Testis (tissue), 3 donors: Measurements from ENCODE around the gene NANS. TPM values are rescaled to one million over a fixed set of nuclear protein-coding genes. Genes with fewer than 3 reads are reported as not detected.

Experiments
- DNase-seq: peaks from one replicate; pipeline ENCODE4 v3.0.0-alpha.2; 2019
- H3K27ac ChIP-seq, 2 donors: fragments of 200-600 bp; sonication (generic); one replicate each; pipeline ENCODE4 v1.5.1; 2019
- H3K27me3 ChIP-seq: fragments of 200-600 bp; sonication (generic); one replicate; pipeline ENCODE4 v1.5.1; 2019
- H3K36me3 ChIP-seq: fragments of 200-600 bp; sonication (generic); one replicate; pipeline ENCODE4 v1.5.1; 2017; ENCODE audit warnings: low read depth; ENCODE audit errors: missing control alignments
- H3K4me1 ChIP-seq: fragments of 200-600 bp; sonication (generic); one replicate; pipeline ENCODE4 v1.5.1; 2019
- H3K4me3 ChIP-seq, 2 donors: fragments of 200-600 bp; sonication (generic); one replicate each; pipeline ENCODE4 v1.5.1; 2017 to 2019
- H3K9me3 ChIP-seq: fragments of 200-600 bp; sonication (generic); one replicate; pipeline ENCODE4 v1.5.1; 2017
- CTCF ChIP-seq, 3 experiments: fragments of 450-650 bp in 2 of 3; fragments of 200-600 bp in 1 of 3; sonication (generic) in 1 of 3; IDR thresholded peaks; one replicate each; pipeline ENCODE4 v1.5.1; 2016 to 2019; ENCODE audit warnings: antibody characterized with exemption in 3 of 3, mild to moderate bottlenecking in 2 of 3, moderate library complexity in 1 of 3
- POLR2A ChIP-seq: fragments of 450-650 bp; IDR thresholded peaks from one replicate; pipeline ENCODE4 v1.6.1; 2017; ENCODE audit warnings: antibody characterized with exemption, mild to moderate bottlenecking, moderate library complexity
- WGBS, 2 donors: methylation state at CpG; one replicate each; pipeline ENCODE4 v1.1.5; 2018; 5-methylcytosine and 5-hydroxymethylcytosine counted together
- intact Hi-C: fragments of 100-400 bp; cut with DNase I; formaldehyde crosslinking; loops from one replicate; pipeline ENCODE4 v1.15.1; 2023; ENCODE audit warnings: low total_unique reads
- polyA plus RNA-seq: library from polyadenylated mRNA; stranded (reverse); fragments of 350-450 nt; fragmentation: Illumina TruSeq; extraction: RNeasy Lipid Tissue Mini Kit (QIAGEN cat#74804); gene quantifications from one replicate; pipeline ENCODE4 v1.2.3, GENCODE V29; 2014; ENCODE audit warnings: low read depth, low replicate concordance; ENCODE audit not compliant: insufficient read depth
- total RNA-seq, 2 donors: library from RNA; depleted of rRNA; stranded (reverse); fragments of >200 nt; gene quantifications; one replicate each; pipeline ENCODE4 v1.2.3, GENCODE V29; 2016

The NANS gene
- total and polyA plus RNA-seq, 3 donors from 2014 or later, result 34.7 to 82.5 (median 66.5) TPM

- no peaks in the 10 kb centered on the region for H3K36me3 ChIP-seq
- no peak for TF ChIP-seq POLR2A
- no peak for TF ChIP-seq CTCF (IDR thresholded peaks at IDR 0.05)
- no peaks in the 10 kb centered on the region for H3K27me3 ChIP-seq
- no peak for DNase-seq
- 90 to 95% methylated on average over 6 of the region's 6 CpGs for WGBS, 2 donors
- H3K4me1 ChIP-seq, result peaks cover 6% of the 10 kb centered on the region
- no peak overlapping the region for H3K4me3 ChIP-seq
- H3K27ac ChIP-seq, result no peak overlapping the region
- H3K9me3 ChIP-seq, result no peaks in the 10 kb centered on the region
- intact Hi-C loops, result no loop called here
Measured at GRCh38 chr9:98040212-98040611, 16.3 kb upstream of the NANS start.

- no peak overlapping the region for H3K27ac ChIP-seq
- TF ChIP-seq CTCF (IDR thresholded peaks at IDR 0.05) (no peak), POLR2A (no peak)
- intact Hi-C loops, result no loop called here
- no peak for DNase-seq
- no peaks in the 10 kb centered on the region for H3K9me3 ChIP-seq
- WGBS, 2 donors, result 88 to 89% methylated on average over 5 of the region's 5 CpGs
- no peaks in the 10 kb centered on the region for H3K27me3 ChIP-seq
- H3K4me3 ChIP-seq, result no peak overlapping the region
- no peaks in the 10 kb centered on the region for H3K36me3 ChIP-seq
- H3K4me1 ChIP-seq, result no peaks in the 10 kb centered on the region
Measured at GRCh38 chr9:98043915-98044314, 12.6 kb upstream of the NANS start.

GRCh38 chr9:98045234-98046179, 11.0 kb upstream of the NANS start:
- H3K9me3 ChIP-seq, result no peaks in the 10 kb centered on the region
- intact Hi-C loops, result no loop called here
- H3K27me3 ChIP-seq, result no peaks in the 10 kb centered on the region
- WGBS, 2 donors, result 59 to 61% methylated on average over 6 of the region's 6 CpGs
- TF ChIP-seq POLR2A, result no peak
- no peak for TF ChIP-seq CTCF (IDR thresholded peaks at IDR 0.05)
- H3K4me3 ChIP-seq, result no peak overlapping the region
- H3K36me3 ChIP-seq, result no peaks in the 10 kb centered on the region
- no peak for DNase-seq
- H3K4me1 ChIP-seq, result no peaks in the 10 kb centered on the region
- no peak overlapping the region for H3K27ac ChIP-seq

GRCh38 chr9:98046180-98046543, 10.4 kb upstream of the NANS start:
- Histone ChIP-seq H3K4me3 (no peak overlapping the region), H3K27ac (no peak overlapping the region), H3K36me3 (no peaks in the 10 kb centered on the region), H3K4me1 (no peaks in the 10 kb centered on the region), H3K27me3 (no peaks in the 10 kb centered on the region), H3K9me3 (no peaks in the 10 kb centered on the region)
- DNase-seq, result no peak
- WGBS, 2 donors, result 90 to 95% methylated on average over 9 of the region's 9 CpGs
- TF ChIP-seq POLR2A, result no peak
- intact Hi-C loops, result no loop called here

- 86 to 87% methylated on average over 5 of the region's 5 CpGs for WGBS, 2 donors
- no peaks in the 10 kb centered on the region for H3K36me3 ChIP-seq
Measured at GRCh38 chr9:98047002-98047401, 9.5 kb upstream of the NANS start.

More at GRCh38 chr9:98047002-98047401, 9.5 kb upstream of the NANS start:
- Histone ChIP-seq H3K4me1 (no peaks in the 10 kb centered on the region), H3K27me3 (no peaks in the 10 kb centered on the region), H3K4me3 (no peak overlapping the region), H3K27ac (no peak overlapping the region), H3K9me3 (no peaks in the 10 kb centered on the region)
- TF ChIP-seq CTCF (IDR thresholded peaks at IDR 0.05) (no peak), POLR2A (no peak)
- intact Hi-C loops, result no loop called here
- no peak for DNase-seq
